Subcutaneous abdominal adipose tissue (tissue), 5 donors: ENCODE measurements around the gene SCN4B.
"Not testable (repeated sequence)": the region's sequence is repeated elsewhere in the genome, so short reads cannot be mapped to it uniquely, and the experiment has no call there.

Experiments
- H3K27ac ChIP-seq: one replicate; pipeline ENCODE4 v1.7.0; 2013; ENCODE audit warnings: low read depth, mild to moderate bottlenecking, inconsistent platforms, low read length, moderate library complexity
- H3K27me3 ChIP-seq, 5 donors: one replicate each; pipeline ENCODE4 v1.7.0; 2013; ENCODE audit warnings: low read length in 5 of 5, inconsistent platforms in 1 of 5; ENCODE audit not compliant: control insufficient read depth in 5 of 5, insufficient read depth in 4 of 5
- H3K36me3 ChIP-seq, 5 donors: one replicate each; pipeline ENCODE4 v1.7.0; 2013; ENCODE audit warnings: low read length in 5 of 5; ENCODE audit not compliant: control insufficient read depth in 5 of 5, insufficient read depth in 5 of 5
- H3K4me1 ChIP-seq, 5 donors: one replicate each; pipeline ENCODE4 v1.7.0; 2013; ENCODE audit warnings: low read length in 5 of 5, mild to moderate bottlenecking in 3 of 5, moderate library complexity in 1 of 5; ENCODE audit not compliant: control insufficient read depth in 5 of 5, insufficient read depth in 5 of 5
- H3K4me3 ChIP-seq, 5 donors: one replicate each; pipeline ENCODE4 v1.7.0; 2013; ENCODE audit warnings: low read length in 5 of 5, low read depth in 1 of 5
- H3K9ac ChIP-seq, 5 donors: one replicate each; pipeline ENCODE4 v1.7.0; 2013; ENCODE audit warnings: low read length in 5 of 5, mild to moderate bottlenecking in 4 of 5, moderate library complexity in 3 of 5
- H3K9me3 ChIP-seq, 5 donors: one replicate each; pipeline ENCODE4 v1.7.0; 2013; ENCODE audit warnings: low read length in 5 of 5; ENCODE audit not compliant: control insufficient read depth in 5 of 5
- donor health status: healthy.
- donor health status: healthy.
- donor health status: healthy.
- donor health status: healthy.
- donor health status: healthy.

SCN4B gene

GRCh38 chr11:118152552-118153471 is at the start of gene SCN4B:
Gene SCN4B (minus strand): TSS chr11:118152823. CDS start chr11:118152673, 150 bp downstream.
- Histone ChIP-seq H3K9me3 (no peaks in the 10 kb centered on the region), H3K27me3 (peaks cover 40 to 72% (median 63%) of the 10 kb centered on the region in 5 donors), H3K4me1 (peaks cover 0 to 21% (median 14%) of the 10 kb centered on the region in 5 donors), H3K9ac (peak within 1 kb of the TSS in 2 of 5 donors; percentile 13 to 38), H3K4me3 (peak within 1 kb of the TSS; percentile 4 to 68 (median 60)), H3K27ac (no peak within 1 kb of the TSS), H3K36me3 (no peaks in the 10 kb centered on the region)

- H3K4me3 ChIP-seq = no peak overlapping the region
- no peaks in the 10 kb centered on the region for H3K9me3 ChIP-seq
- no peak overlapping the region for H3K27ac ChIP-seq
- no peak overlapping the region for H3K9ac ChIP-seq
- H3K36me3 ChIP-seq = no peaks in the 10 kb centered on the region
- H3K27me3 ChIP-seq = no peaks in the 10 kb centered on the region
- peaks cover 0 to 20% (median 12%) of the 10 kb centered on the region in 5 donors for H3K4me1 ChIP-seq
Measured at GRCh38 chr11:118201966-118202365, 49.3 kb upstream of the SCN4B start.

- Histone ChIP-seq H3K9ac (no peak overlapping the region), H3K4me3 (no peak overlapping the region), H3K36me3 (no peaks in the 10 kb centered on the region), H3K4me1 (peaks cover 0 to 11% (median 7%) of the 10 kb centered on the region in 5 donors), H3K27me3 (no peaks in the 10 kb centered on the region), H3K27ac (no peak overlapping the region), H3K9me3 (no peaks in the 10 kb centered on the region)
Measured at GRCh38 chr11:118200901-118201680, 48.5 kb upstream of the SCN4B start.

GRCh38 chr11:118200497-118200896 is 47.9 kb upstream of the SCN4B start:
- no peaks in the 10 kb centered on the region for H3K27me3 ChIP-seq
- no peaks in the 10 kb centered on the region for H3K9me3 ChIP-seq
- H3K9ac ChIP-seq = no peak overlapping the region
- H3K27ac ChIP-seq = no peak overlapping the region
- no peaks in the 10 kb centered on the region for H3K36me3 ChIP-seq
- H3K4me1 ChIP-seq = peaks cover 0 to 8% (median 6%) of the 10 kb centered on the region in 5 donors
- H3K4me3 ChIP-seq = no peak overlapping the region

- Histone ChIP-seq H3K9ac (peak overlapping the region in 1 of 5 donors; percentile 19), H3K36me3 (no peaks in the 10 kb centered on the region), H3K27me3 (peaks cover 0 to 4% (median 0%) of the 10 kb centered on the region in 5 donors), H3K4me3 (no peak overlapping the region), H3K4me1 (peaks cover 3 to 17% (median 10%) of the 10 kb centered on the region in 5 donors), H3K27ac (no peak overlapping the region), H3K9me3 (no peaks in the 10 kb centered on the region)
Measured at GRCh38 chr11:118199135-118199534, 46.5 kb upstream of the SCN4B start.

GRCh38 chr11:118198370-118198769 is 45.7 kb upstream of the SCN4B start:
- H3K27me3 ChIP-seq = peaks cover 0 to 4% (median 0%) of the 10 kb centered on the region in 5 donors
- H3K4me1 ChIP-seq = peaks cover 3 to 17% (median 10%) of the 10 kb centered on the region in 5 donors
- peak overlapping the region in 2 of 5 donors; percentile 26 to 32 for H3K9ac ChIP-seq
- no peaks in the 10 kb centered on the region for H3K9me3 ChIP-seq
- no peak overlapping the region for H3K27ac ChIP-seq
- H3K4me3 ChIP-seq = peak overlapping the region in 2 of 5 donors; percentile 23 to 29
- H3K36me3 ChIP-seq = peaks cover 0 to 2% (median 0%) of the 10 kb centered on the region in 5 donors

- Histone ChIP-seq H3K4me1 (peaks cover 3 to 17% (median 10%) of the 10 kb centered on the region in 5 donors), H3K9ac (no peak overlapping the region), H3K4me3 (no peak overlapping the region), H3K27me3 (peaks cover 0 to 4% (median 0%) of the 10 kb centered on the region in 5 donors), H3K27ac (no peak overlapping the region), H3K36me3 (peaks cover 0 to 2% (median 0%) of the 10 kb centered on the region in 5 donors), H3K9me3 (no peaks in the 10 kb centered on the region)
Measured at GRCh38 chr11:118194835-118195627, 42.4 kb upstream of the SCN4B start.

GRCh38 chr11:118193910-118194566 is 41.4 kb upstream of the SCN4B start:
- no peak overlapping the region for H3K27ac ChIP-seq
- H3K36me3 ChIP-seq = peaks cover 0 to 2% (median 0%) of the 10 kb centered on the region in 5 donors

GRCh38 chr11:118192817-118193216 is 40.2 kb upstream of the SCN4B start:
- H3K9ac ChIP-seq, H3K27ac ChIP-seq: not testable (repeated sequence)

More at GRCh38 chr11:118193910-118194566, 41.4 kb upstream of the SCN4B start:
- no peaks in the 10 kb centered on the region for H3K9me3 ChIP-seq
- H3K4me3 ChIP-seq = no peak overlapping the region
- H3K4me1 ChIP-seq = peaks cover 3 to 17% (median 10%) of the 10 kb centered on the region in 5 donors
- no peak overlapping the region for H3K9ac ChIP-seq
- peaks cover 0 to 4% (median 0%) of the 10 kb centered on the region in 5 donors for H3K27me3 ChIP-seq

More at GRCh38 chr11:118192817-118193216, 40.2 kb upstream of the SCN4B start:
- H3K36me3 ChIP-seq, H3K9me3 ChIP-seq, H3K27me3 ChIP-seq, H3K4me3 ChIP-seq: not testable (repeated sequence)
- H3K4me1 ChIP-seq = peaks cover 0 to 10% (median 4%) of the 10 kb centered on the region in 5 donors
